ENCODE data around the gene CDCA4.
"Not testable (repeated sequence)": the region's sequence is repeated elsewhere in the genome, so short reads cannot be mapped to it uniquely, and the experiment has no call there.

CDCA4 gene

DNA sequence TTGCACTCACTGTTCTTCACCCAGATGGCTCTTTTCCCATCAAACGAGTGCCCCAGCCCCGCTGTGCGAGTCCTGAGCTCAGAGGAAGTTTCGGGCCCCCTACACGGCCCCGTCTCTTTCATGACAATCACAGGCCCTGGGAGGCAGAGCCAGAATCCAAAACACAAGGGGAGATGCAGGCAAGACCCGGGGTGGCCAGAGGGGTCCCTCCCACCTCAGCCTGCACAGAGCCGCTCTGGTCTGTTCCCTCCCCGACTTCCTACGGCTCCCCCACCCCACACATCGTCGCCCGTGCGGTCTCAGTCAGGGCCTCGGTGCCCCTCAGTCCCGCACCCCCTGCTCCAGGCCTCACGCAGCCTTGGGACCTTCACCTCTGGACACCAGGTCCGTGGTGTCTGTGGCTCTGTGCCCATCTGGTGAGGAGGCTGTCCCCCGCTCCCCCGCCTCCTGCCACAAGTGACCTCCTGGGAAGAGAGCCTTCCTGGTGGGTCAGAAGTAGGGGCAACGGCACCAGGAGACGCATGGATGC is 35.5 kb upstream of the CDCA4 start:
- no peak for DNase-seq

DNA sequence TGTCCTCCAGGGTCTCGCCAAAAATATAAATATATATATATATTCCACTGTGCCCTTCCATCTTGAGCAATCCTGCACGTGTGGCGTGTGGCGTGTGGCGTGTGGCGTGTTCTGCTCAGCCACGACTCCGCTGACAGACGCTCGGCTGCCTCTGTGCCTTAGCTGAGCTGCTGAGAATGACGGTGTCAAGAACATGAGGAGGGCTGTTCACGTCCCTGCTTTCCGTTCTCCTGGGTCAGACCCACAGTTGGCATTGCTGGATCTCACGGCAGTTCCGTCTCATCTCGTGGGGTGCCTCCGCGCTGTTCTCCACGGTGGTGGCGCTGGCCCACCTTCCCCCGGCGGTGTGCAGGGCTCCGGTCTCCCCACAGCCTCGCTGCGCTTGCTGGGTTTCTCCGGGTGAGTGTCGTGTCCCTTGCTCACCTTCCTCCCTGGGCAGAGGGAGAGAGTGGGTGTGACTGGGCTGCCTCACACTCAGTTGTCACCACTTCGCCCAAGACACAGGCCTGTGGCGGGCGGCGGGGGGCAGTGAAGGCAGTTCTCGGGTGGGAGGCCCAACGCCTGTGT is 34.9 kb upstream of the CDCA4 start:
- DNase-seq = no peak

DNA sequence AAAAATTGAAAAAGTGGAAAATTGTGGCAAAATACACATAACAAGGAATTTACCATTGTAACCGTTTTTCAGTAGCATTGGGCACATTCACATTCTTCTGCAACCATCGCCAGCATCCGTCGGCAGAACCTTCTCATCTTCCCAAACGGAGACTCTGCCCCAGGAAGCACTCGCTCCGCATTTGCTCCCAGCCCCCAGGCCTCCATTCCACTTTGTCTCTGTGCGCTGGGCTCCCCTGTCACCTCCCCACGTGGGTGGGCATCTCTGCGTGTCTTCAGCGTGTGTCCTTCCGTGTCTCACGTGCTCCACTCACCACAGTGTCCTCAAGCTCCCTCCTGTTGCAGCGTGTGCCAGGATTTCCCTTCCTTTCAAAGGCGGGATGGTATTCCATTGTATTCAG is 34.5 kb upstream of the CDCA4 start:
- DNase-seq = no peak

DNA sequence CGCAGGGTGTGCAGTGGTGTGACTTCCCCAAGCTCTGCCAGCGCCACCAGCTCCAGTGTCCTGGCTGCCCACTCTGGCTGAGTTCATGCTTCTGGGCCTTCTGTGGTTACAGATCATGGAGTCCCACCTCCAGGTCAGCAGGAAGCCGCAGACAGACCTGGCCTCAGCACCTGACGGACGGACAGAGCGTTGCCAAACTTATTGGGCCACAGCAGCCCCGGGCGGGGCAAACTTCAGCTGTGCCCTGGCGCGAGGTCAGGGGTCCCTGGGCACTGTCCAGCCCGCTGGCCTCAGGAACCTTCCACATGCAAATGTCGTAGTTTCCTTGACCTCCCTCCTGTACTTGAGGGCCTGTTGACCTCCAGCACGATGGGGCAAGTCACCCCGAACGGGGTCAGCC is 33.1 kb upstream of the CDCA4 start:
- no peak for DNase-seq

DNA sequence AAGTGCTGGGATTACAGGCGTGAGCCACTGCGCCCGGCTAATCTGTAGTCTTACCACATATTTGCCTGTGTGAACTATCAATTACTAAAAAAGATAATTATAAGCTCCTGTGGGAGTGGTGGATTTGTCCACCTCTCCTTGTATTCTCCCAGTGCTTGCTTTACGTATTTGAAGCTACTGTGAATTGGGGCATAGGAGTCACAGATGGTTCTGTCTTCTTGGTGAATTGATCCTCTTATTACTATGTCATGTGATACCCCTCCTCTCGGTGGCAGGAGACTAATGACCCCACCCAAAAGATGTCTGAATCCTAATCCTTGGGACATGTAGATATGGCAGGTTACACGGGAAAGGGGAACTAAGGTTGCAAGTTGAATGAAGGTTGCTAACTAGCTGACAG is 32.5 kb upstream of the CDCA4 start:
- no peak for DNase-seq

DNA sequence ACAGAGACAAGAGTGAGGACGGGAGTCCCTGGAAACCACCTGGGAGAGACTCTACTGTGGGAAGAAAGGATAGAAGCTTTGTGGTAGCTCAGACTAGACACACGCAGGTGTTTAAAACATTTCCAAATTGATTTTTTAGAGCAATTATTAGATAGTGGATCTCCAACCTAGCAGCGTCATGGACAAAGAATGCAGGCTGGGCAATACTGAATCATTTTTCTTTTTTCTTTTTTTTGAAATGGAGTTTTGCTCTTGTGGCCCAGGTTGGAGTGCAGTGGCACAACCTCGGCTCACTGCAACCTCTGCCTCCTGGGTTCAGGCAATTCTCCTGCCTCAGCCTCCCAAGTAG is 31.2 kb upstream of the CDCA4 start:
- DNase-seq = no peak

DNA sequence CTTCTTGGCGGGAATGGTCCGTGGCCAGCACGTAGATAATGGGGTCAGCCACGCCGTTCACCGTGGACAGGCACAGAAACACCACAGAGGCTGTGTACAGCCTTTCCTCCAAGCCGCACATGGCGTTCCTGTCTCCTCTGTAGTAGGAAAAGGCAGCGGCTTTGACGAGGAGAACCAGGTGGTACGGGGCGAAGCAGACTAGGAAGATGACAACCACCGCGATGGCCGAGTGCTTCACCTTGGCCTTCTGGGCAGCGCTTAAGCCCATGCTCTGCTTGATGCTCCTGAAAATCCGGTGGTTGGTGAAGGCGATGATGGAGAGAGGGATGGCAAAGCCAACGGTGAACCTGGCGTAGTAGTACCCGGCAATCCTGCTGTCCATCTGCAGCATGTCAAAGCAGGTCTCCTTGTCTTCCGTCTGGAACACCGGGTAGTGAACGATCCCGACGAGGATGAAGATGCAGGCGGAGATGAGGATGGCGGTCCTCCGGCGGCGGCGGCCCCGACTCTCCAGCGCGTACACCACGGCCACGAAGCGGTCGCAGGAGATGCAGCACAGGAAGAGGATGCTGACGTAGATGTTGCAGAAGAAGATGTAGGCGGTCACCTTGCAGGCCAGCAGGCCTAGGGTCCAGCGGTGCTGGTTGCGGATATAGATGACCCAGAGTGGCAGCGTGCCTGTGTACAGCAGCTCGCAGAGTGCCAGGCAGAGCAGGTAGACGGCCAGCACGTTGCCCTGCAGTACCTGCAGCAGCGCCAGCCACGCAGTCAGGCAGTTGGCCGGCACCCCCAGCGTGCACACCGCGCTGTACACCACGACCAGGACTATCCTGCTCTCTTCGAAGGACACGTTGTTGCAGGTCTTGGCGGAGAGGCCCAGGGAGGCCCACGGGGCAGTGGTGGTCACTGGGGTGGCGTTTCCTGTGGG is 30.6 kb upstream of the CDCA4 start:
- DNase-seq = no peak

DNA sequence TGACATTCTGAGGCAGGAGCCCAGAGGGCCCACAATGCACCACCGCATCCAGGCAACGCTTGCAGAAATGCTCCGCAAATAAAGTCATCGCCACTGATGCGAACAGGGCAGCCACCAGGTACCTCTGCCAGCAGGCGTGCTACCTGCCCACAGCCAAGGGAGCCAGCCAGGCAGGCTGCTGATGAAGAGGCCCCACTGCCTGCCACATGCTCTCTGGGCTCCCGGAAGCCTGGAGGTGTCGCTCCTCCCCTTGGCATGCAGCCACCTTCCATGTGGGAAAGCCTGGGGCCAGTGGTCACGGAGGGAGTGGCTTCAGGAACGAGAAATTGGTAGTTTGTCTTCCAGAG is 29.6 kb upstream of the CDCA4 start:
- DNase-seq = peak; percentile 51 to 75

DNA sequence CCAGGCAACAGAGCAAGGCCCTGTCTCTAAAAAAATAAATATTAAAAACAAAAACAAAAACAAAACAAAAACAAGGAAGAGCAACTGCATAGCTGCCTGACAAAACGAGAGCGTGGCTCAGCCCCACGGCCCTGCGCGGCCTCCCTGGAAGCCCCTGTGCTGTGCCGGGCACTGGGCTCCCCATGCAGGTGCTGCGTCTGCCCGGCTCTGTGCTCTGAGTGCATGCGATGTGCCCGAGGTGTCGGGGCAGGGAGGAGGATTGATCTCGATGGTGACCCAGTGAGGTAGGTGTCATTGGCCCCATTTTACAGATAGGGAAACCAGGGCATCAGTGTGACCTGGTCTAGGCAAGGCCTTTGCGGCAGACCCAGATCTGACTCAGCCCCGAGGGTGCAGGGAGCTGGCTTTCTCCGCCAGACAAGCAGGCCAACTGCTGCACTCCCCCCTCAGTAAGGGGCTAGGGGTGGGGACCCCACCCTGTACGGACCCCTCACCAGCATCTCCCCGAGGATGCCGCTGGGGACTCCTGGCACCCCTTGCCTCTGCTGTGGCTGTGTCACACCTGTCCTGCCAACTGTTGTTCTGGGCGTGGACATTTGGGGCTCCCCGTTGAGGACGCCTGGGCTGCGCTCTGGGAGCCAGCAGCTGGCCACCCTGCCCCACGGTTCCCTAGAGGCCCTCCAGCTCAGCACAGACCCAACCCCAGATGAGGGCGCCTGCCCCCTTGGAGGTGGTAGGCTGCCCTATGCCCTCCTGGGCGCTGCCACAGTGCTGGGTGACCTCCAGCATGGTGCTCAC is 29.1 kb upstream of the CDCA4 start:
- DNase-seq = no peak

DNA sequence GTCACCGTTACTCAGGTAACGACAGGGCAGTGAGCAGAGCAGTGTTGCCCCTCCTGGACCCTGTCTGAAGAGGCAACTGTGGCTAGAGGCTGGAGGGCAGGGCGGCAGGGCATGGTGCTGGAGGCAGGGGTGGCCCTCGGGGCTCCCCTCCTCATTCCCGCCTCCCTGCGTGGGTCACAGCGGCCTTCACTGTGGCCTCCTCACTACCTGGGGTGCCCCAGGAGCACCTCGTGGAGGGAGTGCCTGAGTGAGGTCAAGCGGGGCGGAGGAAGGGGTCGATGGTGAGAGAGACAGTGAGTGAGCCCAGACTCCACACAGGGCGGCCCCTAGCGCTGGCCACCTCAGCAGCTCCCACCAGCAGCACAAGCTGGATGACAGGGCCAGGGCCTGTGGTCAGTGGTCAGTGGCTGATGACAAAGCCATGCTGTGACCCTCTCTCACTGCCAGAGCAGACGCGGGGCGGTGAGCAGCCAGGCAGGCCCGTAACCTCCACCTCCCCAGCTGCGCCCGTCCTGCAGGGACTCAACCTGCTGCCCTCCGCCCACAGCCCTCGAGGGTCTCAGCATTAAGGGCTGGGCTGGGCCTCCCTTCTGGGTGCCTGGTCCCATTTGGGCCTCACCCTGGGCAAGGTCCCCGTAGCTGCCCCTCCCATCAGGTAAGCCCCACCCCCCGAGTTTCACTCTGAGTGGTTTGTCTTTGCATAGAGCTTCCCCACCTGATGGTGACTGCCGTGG is 26.6 kb upstream of the CDCA4 start:
- no peak for DNase-seq

DNA sequence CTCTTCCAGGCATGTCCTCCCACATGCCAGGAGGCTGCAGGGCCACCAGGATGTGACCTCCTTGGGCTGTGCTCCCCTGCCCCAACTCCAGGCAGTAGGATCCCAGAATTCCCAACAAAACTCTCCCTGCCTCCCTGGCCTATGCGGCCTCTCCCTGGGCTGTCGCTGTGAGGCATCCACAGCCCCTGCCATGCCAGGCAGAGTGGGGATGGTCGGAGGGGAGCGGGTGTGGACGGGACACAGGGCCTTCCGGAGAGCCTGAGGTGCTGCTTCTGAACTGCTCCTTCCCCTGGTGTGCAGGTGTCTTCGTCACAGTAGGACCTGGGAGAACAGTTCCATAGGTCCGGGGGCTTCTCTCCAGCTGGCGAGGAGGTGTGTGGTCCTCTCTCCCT is 26.0 kb upstream of the CDCA4 start:
- no peak for DNase-seq

DNA sequence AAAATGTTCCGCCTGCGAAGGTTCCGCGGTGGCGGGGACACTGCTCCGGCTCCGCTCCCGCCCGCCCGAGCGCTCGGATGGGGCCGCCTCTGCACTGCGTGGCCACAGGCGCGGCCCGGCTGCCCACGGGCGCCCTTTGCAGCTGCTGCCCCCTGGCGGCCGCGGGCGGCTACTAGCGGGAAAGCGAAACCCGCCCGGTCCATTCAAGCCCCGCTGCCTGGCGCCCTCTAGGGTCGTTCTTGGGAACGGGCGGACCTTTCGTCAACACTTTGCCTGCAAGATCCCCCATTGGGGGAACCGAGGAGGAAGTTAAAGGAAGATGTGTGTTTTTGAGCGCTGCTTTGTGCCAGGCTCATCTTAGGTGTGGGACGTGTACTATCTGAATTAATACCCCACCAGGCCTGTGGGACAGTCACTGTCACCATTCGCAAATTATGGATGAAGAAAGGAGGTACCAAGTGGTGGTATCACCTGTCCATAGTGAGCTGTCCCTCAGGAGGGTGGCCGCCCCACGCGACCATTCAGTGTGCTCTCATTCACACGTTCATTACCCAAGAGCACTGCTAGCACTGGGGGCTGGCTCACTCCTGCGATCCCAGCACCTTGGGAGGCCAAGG is 24.9 kb upstream of the CDCA4 start:
- peak; percentile 85 to 90 for DNase-seq

DNA sequence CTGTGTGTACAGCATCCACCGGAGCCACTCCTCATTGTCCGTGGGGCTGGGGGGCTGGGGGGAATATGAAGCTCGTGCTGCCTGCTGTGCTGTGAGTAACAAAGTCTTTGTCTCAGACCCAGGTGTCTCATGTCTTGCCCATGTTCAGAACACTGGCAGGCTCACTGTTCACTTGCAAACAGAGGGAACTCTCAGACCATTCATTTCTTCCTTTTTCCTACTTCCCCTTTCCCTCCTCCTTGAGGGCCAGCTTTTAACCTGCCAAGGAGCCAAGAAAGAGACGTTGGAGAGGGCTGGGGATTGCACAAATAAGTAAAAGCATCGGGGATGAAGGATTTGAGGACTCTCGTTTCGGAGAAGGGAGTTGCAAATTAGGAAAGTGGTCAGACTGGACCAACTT is 22.8 kb upstream of the CDCA4 start:
- DNase-seq = no peak

DNA sequence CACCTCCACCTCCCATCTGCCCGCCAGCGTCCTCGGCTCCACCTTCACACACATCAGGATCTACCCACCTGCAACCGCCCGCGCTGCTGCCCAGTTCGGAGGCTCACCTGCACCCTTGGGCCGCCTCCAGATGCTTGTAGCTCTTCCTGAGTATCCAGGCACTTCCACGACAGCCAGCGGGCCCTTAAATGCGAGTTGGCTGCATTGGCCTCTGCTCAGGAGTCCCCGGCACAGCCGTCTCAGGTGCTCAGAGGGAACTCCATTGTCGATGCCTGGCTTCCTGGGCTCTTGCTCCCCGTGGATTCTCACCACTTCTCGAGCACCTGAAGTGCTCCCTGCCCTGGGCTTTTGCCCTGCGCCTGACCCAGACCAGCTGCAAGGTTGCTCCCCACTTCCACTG is 21.9 kb upstream of the CDCA4 start:
- DNase-seq = no peak

DNA sequence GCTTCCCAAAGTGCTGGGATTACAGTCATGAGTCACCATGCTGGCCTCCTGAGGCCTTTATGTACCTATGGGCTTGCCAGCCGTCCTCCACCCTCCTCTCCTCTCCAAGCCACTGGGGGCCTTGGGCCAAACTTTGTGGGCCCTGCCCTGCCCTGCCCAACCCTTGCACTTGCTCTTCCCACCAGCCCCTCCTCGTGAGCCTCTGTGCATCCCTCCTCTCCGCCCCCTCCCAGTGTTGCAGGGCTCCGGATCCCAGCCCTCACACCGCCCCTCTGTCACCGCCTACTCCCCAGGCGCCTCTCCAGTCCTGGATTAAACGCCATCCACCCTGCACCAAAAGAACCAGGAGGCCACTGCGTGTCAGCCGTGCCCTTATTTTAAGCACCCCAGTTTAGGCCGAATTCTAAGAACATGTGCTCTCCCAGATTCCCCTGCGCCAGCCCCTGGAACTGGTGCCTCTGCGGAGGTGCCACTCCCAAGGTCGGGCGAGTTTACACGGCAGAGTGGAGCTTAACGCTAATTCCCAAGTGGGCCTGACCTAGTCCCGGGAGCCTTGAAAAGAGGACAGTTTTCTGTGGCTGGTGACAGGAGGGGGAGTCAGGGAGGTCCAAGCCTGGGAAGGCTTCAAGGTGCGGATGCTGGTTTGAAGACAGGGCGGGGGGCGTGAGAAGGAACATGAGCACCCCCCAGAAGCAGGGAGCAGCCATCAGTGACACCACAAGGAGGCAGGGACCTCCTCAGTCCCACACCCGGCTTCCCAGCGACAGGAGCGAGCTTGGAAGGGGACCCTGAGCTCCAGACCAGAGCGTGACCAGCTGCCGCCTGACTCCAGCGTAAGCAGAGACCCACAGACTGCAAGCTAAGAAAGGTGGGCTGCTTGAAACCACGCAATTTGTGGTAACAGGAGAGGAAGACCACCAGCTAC is 21.2 kb upstream of the CDCA4 start:
- DNase-seq = no peak

DNA sequence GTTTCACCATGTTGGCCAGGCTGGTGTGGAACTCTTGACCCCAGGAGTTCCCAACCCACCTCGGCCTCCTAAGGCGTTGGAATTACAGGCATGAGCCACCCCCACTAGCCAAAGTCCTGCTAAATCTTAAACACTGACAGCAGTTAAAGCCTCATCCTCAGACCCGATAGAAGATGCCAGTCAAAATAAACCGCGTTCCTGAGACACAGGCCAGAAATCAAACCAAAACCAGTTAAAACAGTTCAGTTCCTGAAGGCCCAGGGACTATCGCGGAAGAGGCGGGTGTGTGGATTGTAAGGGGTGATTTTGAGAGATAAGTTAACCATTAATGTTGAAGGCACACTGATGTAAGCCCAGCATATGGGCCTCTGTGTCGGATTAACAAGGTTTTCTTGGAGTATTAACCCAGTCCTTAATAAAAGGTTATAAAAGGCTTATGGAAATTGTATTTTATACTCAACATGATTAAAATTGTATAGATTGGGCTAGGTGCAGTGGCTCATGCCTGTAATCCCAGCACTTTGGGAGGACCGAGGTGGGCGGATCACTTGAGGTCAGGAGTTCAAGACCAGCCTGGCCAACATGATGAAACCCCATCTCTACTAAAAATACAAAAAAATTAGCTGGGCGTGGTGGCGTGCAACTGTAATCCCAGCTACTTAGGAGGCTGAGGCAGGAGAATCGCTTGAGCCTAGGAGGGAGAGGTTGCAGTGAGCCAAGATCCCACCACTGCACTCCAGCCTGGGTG is 18.7 kb upstream of the CDCA4 start:
- no peak for DNase-seq

DNA sequence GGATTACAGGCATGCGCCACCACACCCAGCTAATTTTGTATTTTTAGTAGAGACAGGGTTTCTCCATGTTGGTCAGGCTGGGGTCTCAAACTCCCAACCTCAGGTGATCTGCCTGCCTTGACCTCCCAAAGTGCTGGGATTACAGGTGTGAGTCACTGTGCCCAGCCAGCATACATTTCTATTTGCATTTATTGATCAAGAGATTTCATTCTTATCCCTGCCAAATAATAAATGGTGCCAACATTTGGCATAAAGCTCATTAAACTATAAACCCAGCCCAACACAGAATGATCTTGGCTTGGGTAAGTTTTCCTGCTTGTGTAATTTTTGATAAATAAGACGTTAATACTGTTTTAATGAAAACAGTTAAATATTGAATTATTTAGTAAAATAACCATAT is 14.7 kb upstream of the CDCA4 start:
- not testable (repeated sequence) for DNase-seq

DNA sequence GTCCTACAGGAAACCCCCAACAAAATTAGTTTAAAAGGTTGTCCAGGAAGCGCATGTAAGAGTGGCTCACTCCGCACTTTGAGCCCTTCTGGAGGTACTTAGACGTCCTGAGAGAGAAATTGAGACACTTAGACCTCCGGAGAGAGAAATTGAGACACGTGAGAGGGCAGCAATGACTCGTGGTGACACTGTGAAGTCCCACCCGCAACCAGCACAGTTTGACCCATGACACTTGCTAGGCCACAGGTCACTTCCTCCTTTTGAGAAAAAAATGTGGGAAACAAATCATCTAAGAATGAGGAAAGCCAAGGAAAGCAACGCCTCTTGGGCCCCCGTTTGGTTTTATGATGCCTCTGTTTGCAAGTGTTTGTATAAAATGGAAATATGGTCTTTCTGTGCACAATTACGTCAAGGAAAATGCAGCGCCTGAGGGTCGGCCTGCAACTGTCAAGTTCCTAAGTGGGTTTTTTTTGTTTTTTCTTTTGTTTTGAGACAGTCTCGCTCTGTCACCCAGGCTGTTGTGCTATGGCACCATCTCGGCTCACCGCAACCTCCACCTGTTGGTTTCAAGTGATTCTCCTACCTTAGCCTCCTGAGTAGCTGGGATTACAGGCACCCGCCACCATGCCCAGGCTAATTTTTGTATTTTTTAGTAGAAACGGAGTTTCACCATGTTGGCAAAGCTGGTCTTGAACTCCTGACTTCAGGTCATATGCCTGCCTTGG is 13.6 kb upstream of the CDCA4 start:
- no peak for DNase-seq

DNA sequence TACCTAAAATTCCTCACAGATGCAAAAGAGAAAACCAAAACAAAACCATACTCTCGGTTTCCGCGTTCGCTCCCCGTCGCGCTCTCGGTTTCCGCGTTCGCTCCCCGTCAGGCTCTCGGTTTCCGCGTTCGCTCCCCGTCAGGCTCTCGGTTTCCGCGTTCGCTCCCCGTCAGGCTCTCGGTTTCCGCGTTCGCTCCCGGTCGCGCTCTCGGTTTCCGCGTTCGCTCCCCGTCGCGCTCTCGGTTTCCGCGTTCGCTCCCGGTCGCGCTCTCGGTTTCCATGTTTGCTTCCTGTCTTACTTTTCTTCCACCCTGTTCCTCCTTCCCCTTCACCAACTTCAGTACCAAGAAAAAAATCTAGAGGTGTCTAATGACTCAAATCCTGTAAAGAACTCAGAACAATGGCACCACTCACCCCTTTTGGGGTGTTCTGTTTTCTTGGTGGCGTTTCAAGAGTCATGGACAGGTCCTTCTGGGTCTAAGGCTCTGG is 12.6 kb upstream of the CDCA4 start:
- not testable (repeated sequence) for DNase-seq

DNA sequence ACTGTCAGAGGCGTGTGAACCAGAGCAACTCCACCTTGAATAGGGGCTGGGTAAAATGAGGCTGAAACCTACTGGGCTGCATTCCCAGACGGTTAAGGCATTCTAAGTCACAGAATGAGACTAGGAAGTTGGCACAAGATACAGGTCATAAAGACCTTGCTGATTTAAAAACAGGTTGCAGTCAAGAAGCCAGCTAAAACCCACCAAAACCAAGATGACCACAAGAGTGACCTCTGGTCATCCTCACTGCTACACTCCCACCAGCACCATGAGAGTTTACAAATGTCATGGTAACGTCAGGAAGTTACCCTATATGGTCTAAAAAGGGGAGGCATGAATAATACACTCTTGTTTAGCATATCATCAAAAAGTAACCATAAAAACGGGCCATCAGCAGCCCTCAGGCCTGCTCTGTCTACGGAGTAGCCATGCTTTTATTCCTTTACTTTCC is 11.6 kb upstream of the CDCA4 start:
- DNase-seq = not testable (repeated sequence)

Data from NCI-H2081 (cell line).